Liver (tissue), 3 donors: ENCODE measurements around the gene F7.

ENCODE experiments used
- ATF3 ChIP-seq: IDR thresholded peaks from 2 replicates; pipeline ENCODE4 v1.6.1; 2016; ENCODE audit warnings: antibody characterized with exemption
- CTCF ChIP-seq: fragments of 150-350 bp; IDR thresholded peaks from 2 replicates; pipeline ENCODE4 v1.5.1; 2017; ENCODE audit warnings: improper control_type of control experiment, low read depth, low read length; ENCODE audit not compliant: missing input control
- FOXA1 ChIP-seq: IDR thresholded peaks from 2 replicates; pipeline ENCODE4 v1.6.1; 2016; ENCODE audit warnings: antibody characterized with exemption
- GABPA ChIP-seq, 2 donors: IDR thresholded peaks in 1 of 2; conservative IDR thresholded peaks in 1 of 2; 2 replicates each; pipeline ENCODE4 v1.6.1; 2016; ENCODE audit warnings: antibody characterized with exemption in 2 of 2, mild to moderate bottlenecking in 1 of 2, moderate library complexity in 1 of 2
- JUND ChIP-seq, 2 donors: IDR thresholded peaks; 2 replicates each; pipeline ENCODE4 v1.6.1; 2016; ENCODE audit warnings: antibody characterized with exemption in 2 of 2
- MAX ChIP-seq: IDR thresholded peaks from 2 replicates; pipeline ENCODE4 v1.6.1; 2016; ENCODE audit warnings: antibody characterized with exemption
- RAD21 ChIP-seq, 2 donors: IDR thresholded peaks; 2 replicates each; pipeline ENCODE4 v1.6.1; 2016; ENCODE audit warnings: antibody characterized with exemption in 2 of 2, mild to moderate bottlenecking in 2 of 2
- REST ChIP-seq: IDR thresholded peaks from 2 replicates; pipeline ENCODE4 v1.6.1; 2016; ENCODE audit warnings: antibody characterized with exemption, mild to moderate bottlenecking
- RXRA ChIP-seq, 2 donors: IDR thresholded peaks; 2 replicates each; pipeline ENCODE4 v1.6.1; 2017 to 2018; ENCODE audit warnings: antibody characterized with exemption in 2 of 2, mild to moderate bottlenecking in 1 of 2
- SP1 ChIP-seq: IDR thresholded peaks from 2 replicates; pipeline ENCODE4 v1.6.1; 2018; ENCODE audit warnings: antibody characterized with exemption, mild to moderate bottlenecking
- TAF1 ChIP-seq: conservative IDR thresholded peaks from 2 replicates; pipeline ENCODE4 v1.6.1; 2016; ENCODE audit warnings: antibody characterized with exemption, mild to moderate bottlenecking
- YY1 ChIP-seq: IDR thresholded peaks from 2 replicates; pipeline ENCODE4 v1.6.1; 2016; ENCODE audit warnings: antibody characterized with exemption, mild to moderate bottlenecking
- ZBTB33 ChIP-seq: IDR thresholded peaks from 2 replicates; pipeline ENCODE4 v1.6.1; 2016; ENCODE audit warnings: antibody characterized with exemption
- donor health status: healthy.
- donor health status: healthy.

GRCh38 chr13:113147206-113147605 lies 41.6 kb downstream of the F7 start:
- TF ChIP-seq CTCF = no peak
- TF ChIP-seq MAX = no peak
- TF ChIP-seq ZBTB33 = no peak
- TF ChIP-seq GABPA (IDR thresholded peaks at IDR 0.05 in 1 of 2, conservative IDR thresholded peaks at IDR 0.05 in 1 of 2) = no peak
- no peak for TF ChIP-seq RAD21 (IDR thresholded peaks at IDR 0.05)
- no peak for TF ChIP-seq JUND (IDR thresholded peaks at IDR 0.05)
- TF ChIP-seq REST = no peak
- TF ChIP-seq ATF3 = no peak
- no peak for TF ChIP-seq FOXA1
- TF ChIP-seq YY1 = no peak
- TF ChIP-seq TAF1 = no peak
- no peak for TF ChIP-seq RXRA (IDR thresholded peaks at IDR 0.05)
- no peak for TF ChIP-seq SP1
